D721Med (cell line): ENCODE results near the gene HOXB7.

Experiments
- DNase-seq: peaks from one replicate; pipeline ENCODE4 v3.0.0; 2011; ENCODE audit warnings: low spot score; ENCODE audit not compliant: insufficient read length
- FAIRE-seq: peaks from 2 replicates; lab custom pipeline; 2011; peaks lifted over from hg19 to GRCh38; lab: Jason Lieb, UNC
- TF ChIP-seq, protein P1 (sequence below): IDR thresholded peaks from 2 replicates; pipeline ENCODE4 v1.5.1; 2012; ENCODE audit warnings: mild to moderate bottlenecking, control low read depth; ENCODE audit not compliant: insufficient read depth; ENCODE audit errors: missing control alignments

The HOXB7 gene

DNA sequence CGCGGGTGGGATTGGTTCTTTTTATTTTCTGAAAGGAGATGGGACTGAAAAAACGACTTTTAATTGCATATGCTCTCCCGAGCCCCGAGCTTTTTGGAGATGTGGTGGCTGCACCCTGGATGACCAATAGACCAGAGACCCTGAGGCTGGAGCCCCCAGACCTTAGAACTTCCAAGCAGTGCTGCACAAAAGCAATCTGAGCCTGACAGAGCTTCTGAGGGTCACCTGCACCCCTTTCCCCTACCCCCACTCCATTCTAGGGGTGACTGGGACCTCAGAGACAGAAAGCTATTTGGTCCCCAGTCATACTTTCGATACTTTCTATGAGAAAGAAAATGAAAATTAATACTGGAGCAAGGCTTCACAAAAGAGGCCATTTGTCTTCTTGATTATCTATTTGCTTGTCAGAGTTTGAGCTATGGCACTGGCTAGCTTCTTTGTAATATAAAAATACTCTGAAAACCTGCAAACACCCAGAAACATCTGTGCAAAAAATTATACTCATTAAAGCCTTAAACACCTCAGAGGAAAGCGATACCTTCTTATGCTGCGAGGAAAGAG lies 36.2 kb downstream of the HOXB7 start:
- TF ChIP-seq, protein P1, sequence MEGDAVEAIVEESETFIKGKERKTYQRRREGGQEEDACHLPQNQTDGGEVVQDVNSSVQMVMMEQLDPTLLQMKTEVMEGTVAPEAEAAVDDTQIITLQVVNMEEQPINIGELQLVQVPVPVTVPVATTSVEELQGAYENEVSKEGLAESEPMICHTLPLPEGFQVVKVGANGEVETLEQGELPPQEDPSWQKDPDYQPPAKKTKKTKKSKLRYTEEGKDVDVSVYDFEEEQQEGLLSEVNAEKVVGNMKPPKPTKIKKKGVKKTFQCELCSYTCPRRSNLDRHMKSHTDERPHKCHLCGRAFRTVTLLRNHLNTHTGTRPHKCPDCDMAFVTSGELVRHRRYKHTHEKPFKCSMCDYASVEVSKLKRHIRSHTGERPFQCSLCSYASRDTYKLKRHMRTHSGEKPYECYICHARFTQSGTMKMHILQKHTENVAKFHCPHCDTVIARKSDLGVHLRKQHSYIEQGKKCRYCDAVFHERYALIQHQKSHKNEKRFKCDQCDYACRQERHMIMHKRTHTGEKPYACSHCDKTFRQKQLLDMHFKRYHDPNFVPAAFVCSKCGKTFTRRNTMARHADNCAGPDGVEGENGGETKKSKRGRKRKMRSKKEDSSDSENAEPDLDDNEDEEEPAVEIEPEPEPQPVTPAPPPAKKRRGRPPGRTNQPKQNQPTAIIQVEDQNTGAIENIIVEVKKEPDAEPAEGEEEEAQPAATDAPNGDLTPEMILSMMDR = no peak
- no peak for DNase-seq
- no peak for FAIRE-seq

DNA sequence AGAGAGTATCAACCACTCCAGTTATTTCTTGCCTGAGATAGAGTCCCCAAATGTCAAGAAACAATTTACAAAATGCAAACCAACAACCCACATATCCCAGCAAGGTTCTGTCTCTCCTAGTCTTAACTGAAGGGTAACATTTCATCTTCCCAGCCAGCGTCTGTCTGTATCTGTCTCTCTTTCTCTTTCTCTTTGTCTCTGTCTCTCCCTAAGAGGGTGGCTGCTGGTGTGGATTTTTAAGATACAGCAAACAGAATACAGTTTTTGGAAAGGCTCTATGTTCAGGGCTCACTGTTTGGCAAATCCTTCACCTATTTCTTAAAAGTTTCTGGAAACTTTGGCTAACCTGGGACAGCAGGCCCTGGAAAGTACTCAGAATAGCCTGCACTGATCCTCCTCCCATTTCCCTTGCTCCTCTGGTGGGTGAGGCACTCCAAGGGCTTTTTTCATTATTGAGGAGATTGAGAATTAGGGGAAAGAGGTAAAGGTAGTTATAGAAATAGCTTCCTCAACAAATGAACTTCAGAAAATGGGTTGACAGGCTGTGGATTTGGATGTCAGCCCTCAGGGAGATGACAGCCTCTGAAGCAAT lies 38.9 kb downstream of the HOXB7 start:
- TF ChIP-seq, protein P1 = no peak
- FAIRE-seq (no peak), DNase-seq (no peak)

DNA sequence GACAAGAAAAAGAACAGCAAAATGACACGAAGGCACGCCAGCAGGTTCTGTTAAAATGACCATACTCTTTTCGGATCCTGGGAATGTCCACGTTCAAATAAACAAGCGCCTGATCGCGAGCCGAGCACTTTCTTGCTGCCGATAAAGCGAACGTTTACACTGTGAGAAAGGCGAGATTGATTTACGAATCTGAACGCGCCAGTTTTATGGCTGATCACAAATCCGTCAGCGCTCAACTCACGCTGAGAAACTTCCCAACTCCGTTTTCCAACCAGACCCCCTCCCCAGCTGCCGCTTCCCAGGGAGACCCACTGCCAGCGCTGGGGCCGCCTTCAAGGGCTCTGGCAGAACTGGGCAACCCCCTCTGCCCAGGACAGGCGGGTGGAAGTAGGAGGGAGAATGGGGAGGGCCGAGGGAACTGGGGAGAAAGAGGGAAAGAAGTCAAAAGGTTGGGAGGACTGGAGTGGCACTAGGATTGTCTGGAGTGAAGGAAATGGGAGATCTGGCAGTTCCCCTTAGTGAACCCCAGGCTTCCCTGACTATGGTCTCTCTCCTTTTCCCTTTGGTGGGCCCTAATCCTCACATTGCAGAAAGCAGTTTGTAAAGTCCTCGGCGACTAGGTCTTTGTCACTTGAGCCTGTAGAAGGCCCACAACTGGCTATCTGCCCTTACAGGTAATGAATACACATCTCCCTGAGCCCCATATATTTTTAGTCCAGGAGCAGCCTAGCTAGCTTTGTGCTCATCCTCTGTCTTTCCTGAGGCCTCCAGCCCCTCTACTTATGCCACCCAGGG lies 39.6 kb downstream of the HOXB7 start:
- no peak for FAIRE-seq
- TF ChIP-seq, protein P1 = no peak
- no peak for DNase-seq

DNA sequence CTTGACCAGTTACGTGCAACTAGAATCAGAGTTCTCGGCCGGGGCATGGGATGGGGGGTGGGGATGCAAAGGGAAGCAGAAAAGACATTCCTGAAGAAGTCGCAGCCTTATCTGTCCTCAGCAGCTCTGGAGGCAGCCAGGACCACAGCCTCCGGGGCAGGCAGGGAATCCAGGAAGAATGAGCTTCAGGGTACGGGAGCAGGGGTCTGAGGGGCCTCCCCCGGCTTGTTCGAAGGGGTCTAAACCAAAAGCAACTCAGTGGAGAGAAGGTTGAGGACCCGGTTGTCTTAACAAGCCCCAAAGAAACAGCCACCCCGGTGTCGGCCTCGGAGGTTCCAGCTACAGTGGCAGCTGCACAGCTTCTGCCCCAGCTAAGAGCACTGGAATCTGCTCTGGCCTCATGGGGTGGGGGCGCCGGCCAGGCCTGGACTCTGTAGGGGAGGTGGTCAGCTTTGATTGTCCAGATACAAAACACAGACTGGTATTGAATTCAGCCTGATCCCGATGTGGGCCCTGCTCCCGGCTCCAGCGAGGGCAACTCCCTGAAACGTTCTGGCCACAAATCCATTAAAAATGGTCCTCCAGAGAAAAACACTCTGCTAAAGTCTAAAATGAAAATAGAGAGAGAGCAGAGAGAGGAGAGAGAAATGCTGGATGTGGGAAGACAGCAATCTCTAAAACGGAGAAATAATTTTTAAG lies 40.3 kb downstream of the HOXB7 start:
- DNase-seq (no peak), FAIRE-seq (no peak)
- TF ChIP-seq, protein P1 = no peak

GRCh38 chr17:48569674-48570324 lies 41.0 kb downstream of the HOXB7 start:
- DNase-seq (no peak), FAIRE-seq (no peak)
- TF ChIP-seq, protein P1 = no peak

DNA sequence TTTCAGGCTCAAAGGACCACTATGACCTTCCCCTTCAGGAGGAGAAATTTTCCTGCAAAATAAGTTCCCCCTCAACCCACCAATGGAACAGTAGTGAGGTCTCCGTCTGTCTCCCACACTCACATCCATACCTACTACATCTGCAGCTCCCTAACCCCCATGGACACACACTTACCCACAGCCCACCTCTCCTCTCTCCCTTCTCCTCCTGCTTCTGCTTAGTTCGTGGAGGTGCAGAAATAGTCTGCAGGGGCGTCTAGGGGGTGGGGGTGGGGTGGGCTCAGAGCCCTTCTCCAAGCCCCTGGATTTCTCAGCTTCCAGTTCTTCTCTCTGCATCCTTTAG lies 41.6 kb downstream of the HOXB7 start:
- TF ChIP-seq, protein P1 = no peak
- no peak for DNase-seq
- no peak for FAIRE-seq
